LHCN-M2 (cell line): ENCODE results near the gene S1PR3. TPM values are rescaled to one million over a fixed set of nuclear protein-coding genes. Genes with fewer than 3 reads are reported as not detected.
A peak's percentile ranks its signal among the peaks of the same experiment; 100 is the strongest.
"Not testable (repeated sequence)": the region's sequence is repeated elsewhere in the genome, so short reads cannot be mapped to it uniquely, and the experiment has no call there.

ENCODE experiments used
- DNase-seq: peaks from one replicate; pipeline ENCODE4 v3.0.0-alpha.2; 2012; ENCODE audit warnings: low read depth
- polyA plus RNA-seq: library from polyadenylated mRNA; unstranded; fragments of >200 nt; gene quantifications from one replicate; pipeline ENCODE4 v1.2.1, GENCODE V29; 2012; ENCODE audit warnings: missing spikeins
- total RNA-seq: library from RNA; depleted of rRNA; stranded (reverse); fragments of >200 nt; gene quantifications from 2 replicates; pipeline ENCODE4 v1.2.3, GENCODE V29; 2014; rRNA removed

Gene S1PR3
- total RNA-seq: 3.2 and 3.5 TPM in 2 replicates
- polyA plus RNA-seq: 1.7 TPM

- DNase-seq: no peak
Observed at GRCh38 chr9:88991066-88992034, at the start of gene S1PR3. Gene S1PR3 (plus strand): TSS chr9:88991468. CDS start chr9:89001201, 9,733 bp downstream.

DNA sequence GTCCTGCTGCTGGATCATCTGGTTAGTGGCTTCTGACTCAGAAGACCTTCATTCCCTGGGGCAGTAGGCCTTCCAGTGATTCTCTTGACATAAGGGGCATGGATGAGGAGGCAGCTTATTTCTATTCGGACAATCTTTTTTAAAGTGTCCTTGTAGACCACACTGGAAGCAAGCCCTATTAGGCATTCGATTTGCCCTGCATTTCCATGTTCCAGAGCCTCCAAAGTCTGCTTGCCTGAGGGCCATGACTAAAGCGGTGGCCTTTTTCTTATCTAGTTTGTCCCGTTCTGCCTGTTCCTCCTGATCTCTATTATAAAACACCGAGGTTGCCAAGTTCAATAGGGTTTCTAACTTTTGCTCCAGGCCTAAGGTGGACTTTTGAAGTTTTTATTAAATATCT is 49.7 kb upstream of the S1PR3 start:
- DNase-seq: not testable (repeated sequence)

GRCh38 chr9:88942411-88942810 is 48.9 kb upstream of the S1PR3 start:
- no peak for DNase-seq

DNA sequence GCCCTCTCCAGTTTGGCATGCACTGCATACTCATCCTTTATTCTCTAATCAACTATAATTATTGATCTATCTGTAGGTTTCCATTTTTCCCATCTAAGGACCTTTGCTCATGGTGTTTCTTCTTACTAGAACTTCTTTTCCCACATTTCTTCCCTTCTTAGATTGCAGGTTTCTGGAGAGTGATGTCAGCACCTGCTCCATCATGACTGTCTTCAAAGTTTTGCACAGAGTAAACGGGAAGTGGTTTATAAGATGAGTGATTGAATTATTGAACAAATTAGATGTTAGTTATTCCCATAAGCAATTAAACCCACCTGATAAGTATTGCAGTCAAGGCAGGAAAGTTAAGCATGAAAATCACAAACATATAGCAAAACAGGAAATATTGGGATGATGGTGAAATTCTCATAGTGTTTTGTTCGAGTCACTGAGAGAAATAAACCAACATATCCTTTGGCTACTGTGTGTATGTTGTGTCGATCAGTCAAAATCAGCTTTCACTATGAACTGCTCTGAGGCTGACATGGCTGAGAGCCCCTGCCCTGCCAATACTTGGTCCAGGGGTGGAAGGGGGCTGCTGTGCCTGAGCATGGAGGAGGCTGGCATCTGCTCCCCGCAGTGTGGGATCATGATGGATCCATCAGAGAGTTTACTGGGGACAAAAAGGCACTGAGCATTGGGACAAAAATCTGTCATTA is 45.5 kb upstream of the S1PR3 start:
- DNase-seq: no peak

DNA sequence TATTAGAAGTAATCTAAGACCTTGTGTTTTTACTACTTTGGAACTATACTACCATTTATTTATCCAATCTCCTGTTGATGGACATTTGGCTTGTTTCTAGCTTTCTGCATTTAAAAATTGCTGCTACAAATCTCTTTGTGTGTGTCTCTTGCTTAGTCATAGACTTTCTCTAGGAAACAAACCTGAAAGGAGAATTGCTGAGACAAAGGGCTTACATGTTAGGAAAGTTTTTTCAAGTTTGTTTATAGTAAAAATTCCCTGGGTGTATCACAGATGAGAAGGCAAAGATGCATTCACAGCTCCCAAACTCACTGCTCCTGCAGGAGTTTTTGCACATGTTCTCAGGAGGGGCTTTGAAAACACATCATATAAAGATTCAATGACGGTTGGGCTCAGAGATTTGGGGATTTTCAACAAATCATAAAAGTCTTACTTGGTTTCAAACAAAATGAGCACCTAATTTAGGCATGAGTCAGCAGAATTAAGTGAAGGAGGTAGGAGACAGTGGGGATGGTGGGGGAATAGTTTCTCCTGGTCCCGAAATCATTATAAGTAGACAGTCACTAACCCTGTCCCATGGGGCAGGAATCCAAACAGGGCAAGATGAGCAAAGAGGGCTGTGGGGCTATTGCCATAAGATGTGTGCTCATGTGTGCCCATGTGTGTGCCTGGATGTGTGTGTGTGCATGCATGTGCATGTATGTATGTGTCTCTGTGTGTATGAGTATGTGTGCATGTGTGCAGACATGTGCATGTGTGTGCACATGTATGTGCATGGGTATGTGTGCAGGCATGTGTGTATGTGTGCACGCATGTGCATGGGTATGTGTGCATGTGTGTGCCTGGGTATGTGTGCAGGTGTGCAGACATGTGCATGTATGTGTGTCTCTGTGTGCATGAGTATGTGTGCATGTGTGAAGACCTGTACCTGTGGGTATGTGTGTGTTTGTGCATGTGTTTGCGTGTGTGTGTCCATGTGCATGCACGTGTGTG is 43.4 kb upstream of the S1PR3 start:
- no peak for DNase-seq

DNA sequence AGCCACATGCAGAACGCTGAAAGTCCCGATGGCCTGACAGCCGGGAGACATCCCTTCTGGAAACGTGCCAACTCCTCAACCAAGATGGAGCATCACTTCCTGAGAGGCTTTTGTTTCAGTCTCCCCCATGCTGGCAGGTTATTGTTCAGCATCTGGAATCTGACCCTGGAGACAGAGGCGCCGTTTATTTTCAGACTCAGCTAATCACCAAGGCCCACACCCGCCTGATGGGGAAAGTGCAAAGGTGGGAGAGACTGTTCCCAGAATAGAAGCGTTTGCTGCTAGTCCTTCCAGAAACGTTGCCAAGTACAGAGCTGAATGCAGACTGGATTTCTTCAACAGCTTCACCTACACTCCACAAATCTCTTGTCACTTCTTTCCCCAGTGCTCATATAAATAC is 41.8 kb upstream of the S1PR3 start:
- no peak for DNase-seq

GRCh38 chr9:88949961-88950340 is 41.3 kb upstream of the S1PR3 start:
- DNase-seq: no peak

DNA sequence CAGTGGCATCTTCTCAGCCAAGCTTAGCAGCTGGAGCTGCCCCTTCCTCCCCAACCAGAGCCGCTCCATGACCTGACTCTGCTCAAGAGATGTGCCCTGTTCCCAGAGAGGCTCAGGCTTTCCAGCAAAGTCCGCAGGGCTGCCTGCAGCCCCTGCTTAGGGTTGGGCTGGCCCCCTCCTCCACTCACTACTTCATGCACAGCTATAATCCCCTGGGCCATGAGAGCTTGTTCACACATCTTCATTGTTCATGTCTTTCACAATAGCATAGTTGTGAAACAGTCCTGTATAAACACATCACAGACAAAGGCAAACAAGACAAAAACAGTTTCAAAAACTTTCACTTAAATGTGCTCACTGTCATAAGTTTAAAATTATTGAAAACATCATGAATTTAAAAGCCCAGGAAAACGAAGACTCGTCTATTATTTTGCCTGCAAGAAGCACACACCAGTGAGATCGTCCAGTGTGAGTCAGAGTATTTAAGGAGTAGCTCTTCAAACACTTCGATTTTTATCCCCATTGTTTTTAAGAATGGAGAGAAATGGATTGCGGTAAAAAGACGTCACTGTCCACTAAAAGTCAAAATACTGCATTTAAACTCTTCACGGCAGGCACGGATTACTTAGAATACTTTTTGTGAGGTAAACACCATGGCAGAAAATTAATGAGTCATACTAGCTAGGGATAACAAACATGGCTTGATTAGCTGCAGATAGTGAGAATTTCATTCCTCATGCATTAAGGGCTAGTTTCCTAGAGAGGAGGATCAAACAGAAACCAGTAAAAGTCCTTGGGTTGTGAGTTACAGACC is 40.7 kb upstream of the S1PR3 start:
- peak; percentile 53 for DNase-seq

DNA sequence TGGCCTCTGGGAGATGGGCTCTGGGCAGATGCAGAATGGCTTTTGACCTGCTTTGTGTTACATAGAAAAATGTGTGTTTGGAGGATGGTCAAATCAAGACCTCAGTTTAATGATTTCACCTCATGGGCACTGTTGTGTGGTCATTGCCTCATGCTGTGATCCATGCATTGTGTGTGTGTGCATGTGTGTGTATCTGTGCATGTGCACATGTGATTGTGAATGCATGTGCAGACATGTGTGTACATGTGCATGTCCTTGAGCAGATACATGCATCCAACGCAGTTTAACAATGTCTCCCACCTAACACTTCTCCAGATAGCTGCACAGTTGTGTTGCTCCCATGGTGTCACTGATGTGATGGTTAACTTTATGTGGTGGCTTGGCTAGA is 40.1 kb upstream of the S1PR3 start:
- DNase-seq: no peak

GRCh38 chr9:88952086-88952615 is 39.1 kb upstream of the S1PR3 start:
- DNase-seq: no peak

GRCh38 chr9:88952976-88953375 is 38.3 kb upstream of the S1PR3 start:
- no peak for DNase-seq

DNA sequence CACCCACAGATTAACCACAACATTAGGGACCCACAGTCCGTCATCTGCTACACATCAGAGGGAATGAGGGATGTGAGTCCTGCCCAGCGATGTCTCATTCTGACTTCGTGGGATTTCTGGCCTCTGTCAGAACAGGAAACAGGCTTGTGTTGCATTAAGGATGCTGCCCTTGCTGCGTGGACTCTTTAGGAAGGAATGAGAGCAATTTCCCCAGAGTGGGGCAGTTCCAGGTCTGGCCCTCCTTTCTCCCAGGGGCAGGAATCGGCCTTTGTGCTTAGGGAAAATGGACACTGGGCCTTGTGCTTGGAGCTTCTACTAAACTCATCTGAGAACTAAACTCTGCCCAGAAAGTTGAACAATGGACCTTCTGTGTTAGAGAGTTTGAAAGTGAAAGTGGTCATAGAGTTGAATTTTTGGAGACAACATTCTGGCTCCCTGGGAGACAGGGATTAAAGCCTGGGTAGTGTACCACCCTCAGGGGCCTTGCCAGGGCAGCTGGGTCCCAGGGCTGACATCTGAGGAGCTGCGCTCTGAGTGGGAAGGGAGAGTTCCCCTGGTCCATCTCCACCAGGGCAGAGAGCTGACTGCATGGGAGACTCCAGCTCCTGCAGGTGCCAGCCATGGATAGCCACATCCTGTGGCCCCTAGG is 37.8 kb upstream of the S1PR3 start:
- DNase-seq: peak; percentile 62

GRCh38 chr9:88954066-88954465 is 37.2 kb upstream of the S1PR3 start:
- peak; percentile 73 for DNase-seq

GRCh38 chr9:88957526-88957925 is 33.7 kb upstream of the S1PR3 start:
- DNase-seq: no peak

DNA sequence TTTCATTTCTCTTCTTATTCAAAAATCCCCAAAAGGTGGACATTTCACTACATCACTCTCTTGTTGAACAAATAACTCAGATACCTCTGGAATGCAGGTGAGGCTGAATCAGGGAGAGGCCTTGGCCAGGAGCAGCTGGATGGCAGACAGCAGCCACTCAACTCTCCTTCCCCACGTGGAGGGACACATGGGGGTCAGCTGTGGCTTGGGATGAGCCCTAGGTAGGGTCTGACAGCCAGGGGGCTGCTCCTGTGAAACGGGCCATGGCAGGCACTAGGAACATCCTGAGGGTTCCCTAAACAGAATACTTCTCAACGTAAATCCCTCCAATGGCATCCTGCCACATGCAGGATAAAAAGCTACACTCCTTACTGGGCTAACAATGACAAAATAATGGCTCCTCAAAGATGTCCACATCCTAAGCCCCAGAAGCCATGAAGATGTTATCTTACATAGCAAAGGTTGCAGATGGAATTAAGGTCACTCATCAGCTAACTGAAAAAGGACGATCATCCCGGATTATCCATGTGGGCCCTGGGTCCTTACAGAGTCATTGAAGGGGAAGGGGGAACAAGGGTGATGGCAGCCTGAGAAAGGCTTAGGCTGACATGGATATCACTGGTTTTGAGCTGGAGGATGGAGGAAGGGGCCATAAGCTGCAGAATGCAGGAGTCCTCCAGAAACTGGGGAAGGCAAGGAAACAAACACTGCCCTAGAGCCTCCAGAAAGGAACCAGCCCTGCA is 31.4 kb upstream of the S1PR3 start:
- no peak for DNase-seq

- no peak for DNase-seq
Observed at GRCh38 chr9:88960632-88961031, 30.6 kb upstream of the S1PR3 start.

DNA sequence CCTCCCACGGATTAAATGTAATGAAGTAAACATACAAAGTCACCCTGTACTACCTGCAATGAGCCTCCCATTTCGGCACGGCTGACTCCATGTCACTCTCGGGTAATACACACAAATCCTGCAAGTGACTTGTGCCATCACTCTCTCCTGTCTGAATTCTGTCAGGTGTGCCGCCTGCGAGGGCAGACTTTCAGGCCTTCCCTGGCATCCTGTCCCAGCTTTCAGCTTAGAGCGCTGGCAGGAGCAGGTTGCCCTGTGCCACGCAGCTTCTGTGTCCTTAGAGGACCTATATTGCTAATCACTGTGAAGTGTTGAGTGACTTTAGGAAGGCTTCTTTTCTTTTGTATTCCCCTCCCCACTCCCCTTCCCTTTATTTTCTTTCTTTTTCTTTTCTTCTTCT is 25.8 kb upstream of the S1PR3 start:
- no peak for DNase-seq

DNA sequence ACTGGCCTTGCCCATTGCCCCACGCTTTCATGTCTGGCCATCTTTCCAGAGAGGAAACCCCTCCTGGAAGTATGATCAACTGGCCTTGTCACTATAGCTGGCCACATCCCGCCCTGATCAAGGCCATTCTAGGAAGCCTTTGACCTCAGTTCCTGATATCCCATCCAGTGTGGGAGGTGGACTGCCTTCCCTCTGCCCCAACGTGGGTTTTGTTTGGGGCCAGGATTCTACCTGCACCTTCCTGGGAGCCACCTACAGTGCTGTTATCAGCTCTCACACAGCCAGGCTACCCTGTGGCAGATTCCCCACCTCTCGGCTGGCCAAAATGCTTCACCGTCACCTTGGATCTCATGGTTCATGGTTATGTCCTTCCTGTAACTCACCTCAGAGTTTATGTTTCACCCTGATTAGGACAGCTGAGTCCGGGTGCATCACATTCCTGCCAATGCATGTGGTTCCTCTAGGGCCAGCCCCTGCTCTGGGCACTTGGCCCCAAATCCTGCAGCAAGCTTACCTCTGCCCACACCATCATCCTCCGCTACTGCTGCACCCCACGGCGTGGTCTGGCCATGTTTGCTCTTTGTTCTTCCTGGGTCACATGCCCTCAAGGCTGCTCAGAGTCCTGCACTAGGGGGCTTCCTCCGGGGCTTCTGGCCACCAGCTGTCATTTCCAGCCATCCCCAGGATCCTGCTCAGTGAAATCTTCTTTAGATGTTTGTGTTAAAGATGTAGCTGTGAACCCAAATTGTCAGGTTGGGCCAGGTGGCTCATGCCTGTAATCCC is 24.2 kb upstream of the S1PR3 start:
- DNase-seq: no peak
